PC-3 (cell line): ENCODE results near the gene CMSS1. TPM values are rescaled to one million over a fixed set of nuclear protein-coding genes. Genes with fewer than 3 reads are reported as not detected.

ENCODE experiments used
- ATAC-seq: fragments of 200-7000 bp; cut with Tn5 transposase; 2 replicates; pipeline ENCODE4 v1.9.1; 2020; ENCODE audit warnings: mild to moderate bottlenecking, moderate library complexity
- BruUV-seq: library from RNA; stranded (reverse); fragments of 400-500 nt; replicated peaks from 2 replicates; lab custom pipeline; 2021; lab: Mats Ljungman, UMichigan
- CTCF ChIA-PET: fragments of 300-600 bp; sonication (Branson Sonifier 250); formaldehyde crosslinking; loops from one replicate; lab custom pipeline; 2022; ENCODE audit warnings: antibody characterized with exemption; lab: Charles Lee
- POLR2A ChIA-PET: fragments of 300-600 bp; sonication (Branson Sonifier 250); formaldehyde crosslinking; loops from one replicate; lab custom pipeline; 2022; ENCODE audit warnings: antibody characterized with exemption; ENCODE audit not compliant: unreplicated experiment; lab: Charles Lee
- DNase-seq: peaks from one replicate; pipeline ENCODE4 v3.0.0-alpha.2; 2015
- H2AFZ ChIP-seq: fragments of 300-600 bp; sonication (generic); 2 replicates; pipeline ENCODE4 v1.6.0; 2016; ENCODE audit warnings: antibody characterized with exemption, low read length
- H3F3A ChIP-seq: fragments of 300-600 bp; sonication (generic); one replicate; pipeline ENCODE4 v1.6.0; 2017; ENCODE audit warnings: antibody characterized with exemption, low read length, control low read depth, mild to moderate bottlenecking; ENCODE audit not compliant: unreplicated experiment
- H3K27ac ChIP-seq: fragments of 300-600 bp; sonication (generic); 2 replicates; pipeline ENCODE4 v1.5.1; 2016; ENCODE audit warnings: mild to moderate bottlenecking, low read length
- H3K27me3 ChIP-seq: fragments of 300-600 bp; sonication (generic); 2 replicates; pipeline ENCODE4 v1.6.1; 2016; ENCODE audit warnings: low read length, mixed read lengths
- H3K36me3 ChIP-seq: fragments of 300-600 bp; sonication (generic); 2 replicates; pipeline ENCODE4 v1.6.1; 2016; ENCODE audit warnings: low read depth, mixed run types, low read length, mixed read lengths
- H3K4me1 ChIP-seq: fragments of 300-600 bp; sonication (generic); 2 replicates; pipeline ENCODE4 v1.5.1; 2016; ENCODE audit warnings: low read length; ENCODE audit not compliant: insufficient read depth
- H3K4me2 ChIP-seq: fragments of 300-600 bp; sonication (generic); 2 replicates; pipeline ENCODE4 v1.6.0; 2016; ENCODE audit warnings: low read length
- H3K4me3 ChIP-seq: fragments of 300-600 bp; sonication (generic); 2 replicates; pipeline ENCODE4 v1.5.1; 2016; ENCODE audit warnings: mild to moderate bottlenecking, low read length, mixed read lengths
- H3K79me2 ChIP-seq: fragments of 300-600 bp; sonication (generic); 2 replicates; pipeline ENCODE4 v1.6.1; 2017; ENCODE audit warnings: low read length, mixed read lengths
- H3K9ac ChIP-seq: fragments of 300-600 bp; sonication (generic); 2 replicates; pipeline ENCODE4 v1.6.0; 2016; ENCODE audit warnings: mild to moderate bottlenecking, low read length
- H3K9me2 ChIP-seq: fragments of 300-600 bp; sonication (generic); replicated peaks from 2 replicates; pipeline ENCODE4 v1.6.1; 2016; ENCODE audit warnings: mixed run types, low read length, mixed read lengths
- H3K9me3 ChIP-seq: fragments of 300-600 bp; sonication (generic); 2 replicates; pipeline ENCODE4 v1.6.1; 2016; ENCODE audit warnings: low read length, mixed read lengths
- H4K20me1 ChIP-seq: fragments of 300-600 bp; sonication (generic); 2 replicates; pipeline ENCODE4 v1.6.1; 2016; ENCODE audit warnings: low read length, mixed read lengths
- CTCF ChIP-seq: fragments of 300-600 bp; sonication (generic); conservative IDR thresholded peaks from 2 replicates; pipeline ENCODE4 v1.5.1; 2017; ENCODE audit warnings: antibody characterized with exemption, low read depth, mild to moderate bottlenecking, low read length
- EZH2 ChIP-seq: fragments of 300-600 bp; sonication (generic); IDR thresholded peaks from one replicate; pipeline ENCODE4 v1.6.1; 2017; ENCODE audit warnings: antibody characterized with exemption, mild to moderate bottlenecking, low read length; ENCODE audit not compliant: unreplicated experiment
- EZH2phosphoT487 ChIP-seq: fragments of 300-600 bp; sonication (generic); IDR thresholded peaks from 2 replicates; pipeline ENCODE4 v1.6.1; 2018; ENCODE audit warnings: mild to moderate bottlenecking, antibody characterized with exemption, low read length, borderline replicate concordance
- intact Hi-C: fragments of 100-400 bp; cut with micrococcal nuclease; formaldehyde crosslinking; loops from 2 replicates; pipeline ENCODE4 v1.9.0; 2023
- total RNA-seq: library from RNA; depleted of rRNA; stranded (reverse); fragments of >200 nt; gene quantifications from 2 replicates; pipeline ENCODE4 v1.2.3, GENCODE V29; 2014

CMSS1 gene
- total RNA-seq, 1 experiment from 2014 or later = 63.1 TPM

GRCh38 chr3:100079328-100079727 lies 261.7 kb downstream of the CMSS1 start:
- CTCF ChIA-PET = no interaction called here
- no peaks in the 10 kb centered on the region for H3K9me2 ChIP-seq
- peaks cover 12% of the 10 kb centered on the region for H3K4me1 ChIP-seq

GRCh38 chr3:100080573-100080972 lies 262.9 kb downstream of the CMSS1 start:
- H3K9ac ChIP-seq = no peak overlapping the region
- no peak overlapping the region for H3K4me2 ChIP-seq
- peaks cover 15% of the 10 kb centered on the region for H3K4me1 ChIP-seq
- H3K9me2 ChIP-seq = no peaks in the 10 kb centered on the region
- no peak overlapping the region for H2AFZ ChIP-seq
- POLR2A ChIA-PET = interaction anchor here (0.6 kb wide), 1 partner anchor 179 kb away, joined by 3 read pairs; no protein-coding TSS in a partner anchor
- DNase-seq (no peak), ATAC-seq (no peak)
- BruUV-seq = no TSS peak
- H3K27ac ChIP-seq = no peak overlapping the region
- CTCF ChIA-PET = interaction anchor here (0.6 kb wide), 1 partner anchor 11 kb away, joined by 3 read pairs; no protein-coding TSS in a partner anchor
- H3K4me3 ChIP-seq = no peak overlapping the region
- intact Hi-C loops = no loop called here
- TF ChIP-seq EZH2phosphoT487 (no peak), EZH2 (no peak), CTCF (no peak)
- no peaks in the 10 kb centered on the region for H4K20me1 ChIP-seq
- H3K36me3 ChIP-seq = no peaks in the 10 kb centered on the region
- no peaks in the 10 kb centered on the region for H3F3A ChIP-seq
- H3K79me2 ChIP-seq = no peaks in the 10 kb centered on the region
- no peaks in the 10 kb centered on the region for H3K27me3 ChIP-seq
- no peaks in the 10 kb centered on the region for H3K9me3 ChIP-seq

More at GRCh38 chr3:100079328-100079727, 261.7 kb downstream of the CMSS1 start:
- H3K9ac ChIP-seq = no peak overlapping the region
- H3K4me2 ChIP-seq = no peak overlapping the region
- no peaks in the 10 kb centered on the region for H3K27me3 ChIP-seq
- no peak overlapping the region for H2AFZ ChIP-seq
- no peak for TF ChIP-seq EZH2
- TF ChIP-seq EZH2phosphoT487 = no peak
- no peak for DNase-seq
- H3K9me3 ChIP-seq = no peaks in the 10 kb centered on the region
- no TSS peak for BruUV-seq
- no peaks in the 10 kb centered on the region for H3F3A ChIP-seq
- POLR2A ChIA-PET = no interaction called here
- no peaks in the 10 kb centered on the region for H4K20me1 ChIP-seq
- ATAC-seq = no peak
- H3K4me3 ChIP-seq = no peak overlapping the region
- no peak overlapping the region for H3K27ac ChIP-seq
- no peaks in the 10 kb centered on the region for H3K79me2 ChIP-seq
- H3K36me3 ChIP-seq = no peaks in the 10 kb centered on the region
- intact Hi-C loops = no loop called here

GRCh38 chr3:100081311-100081710 lies 263.6 kb downstream of the CMSS1 start:
- no peaks in the 10 kb centered on the region for H3K27me3 ChIP-seq
- DNase-seq (no peak), ATAC-seq (no peak)
- H3K4me1 ChIP-seq = peaks cover 19% of the 10 kb centered on the region
- no peak overlapping the region for H2AFZ ChIP-seq
- H3K79me2 ChIP-seq = no peaks in the 10 kb centered on the region
- BruUV-seq = no TSS peak
- no peaks in the 10 kb centered on the region for H3F3A ChIP-seq
- no peaks in the 10 kb centered on the region for H3K36me3 ChIP-seq
- intact Hi-C loops = no loop called here
- ChIA-PET CTCF (no interaction called here), POLR2A (no interaction called here)
- no peak overlapping the region for H3K4me3 ChIP-seq
- TF ChIP-seq EZH2 = no peak
- no peak for TF ChIP-seq CTCF
- TF ChIP-seq EZH2phosphoT487 = no peak
- H4K20me1 ChIP-seq = no peaks in the 10 kb centered on the region
- no peak overlapping the region for H3K27ac ChIP-seq
- no peaks in the 10 kb centered on the region for H3K9me2 ChIP-seq
- no peak overlapping the region for H3K9ac ChIP-seq
- H3K4me2 ChIP-seq = no peak overlapping the region
- no peaks in the 10 kb centered on the region for H3K9me3 ChIP-seq
